ENCODE data around the gene GPR25.

GPR25 gene

DNA sequence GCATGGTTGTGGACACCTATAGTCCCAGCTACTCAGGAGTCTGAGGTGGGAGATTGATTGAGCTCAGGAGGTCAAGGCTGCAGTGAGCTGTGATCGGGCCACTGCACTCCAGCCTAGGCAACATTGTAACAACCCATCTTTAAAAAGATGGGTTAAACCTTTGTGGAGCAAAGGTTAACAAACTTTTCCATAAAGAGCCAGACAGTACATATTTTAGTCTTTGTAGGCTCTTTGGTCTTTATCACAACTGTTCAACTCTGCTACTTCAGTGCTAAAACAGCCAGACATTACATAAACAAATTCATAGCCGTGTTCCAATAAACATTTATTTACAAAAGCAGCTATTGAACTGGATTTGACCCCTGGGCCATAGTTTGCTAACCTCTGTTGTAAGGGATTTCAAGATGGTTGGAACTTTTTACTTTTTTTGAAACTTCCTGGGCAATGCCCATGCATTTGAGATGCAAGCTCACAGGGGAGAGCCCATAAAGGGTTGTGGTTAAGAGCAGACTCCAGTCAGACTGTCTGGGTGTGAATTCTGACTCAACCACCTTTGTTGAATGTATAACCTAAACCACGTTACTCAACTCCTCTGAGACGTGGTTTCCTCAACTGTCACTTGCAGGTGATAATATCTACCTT lies 32.8 kb downstream of the GPR25 start:
- Histone ChIP-seq H3K14ac (ENCODE audit: low read length) (no peak overlapping the region), H2BK120ac (ENCODE audit: low read depth, low read length) (no peak overlapping the region), H2BK12ac (ENCODE audit: low read length) (no peak overlapping the region), H3K9ac (ENCODE audit: low read depth, low read length, poor library complexity) (no peak overlapping the region), H3K4me3 (ENCODE audit: low read length in 2 of 2) (no peak overlapping the region), H3K18ac (ENCODE audit: low read length) (no peak overlapping the region), H3K23ac (ENCODE audit: low read depth, low read length, poor library complexity) (no peak overlapping the region), H3K9me3 (replicated peaks in 1 of 2; ENCODE audit: control insufficient read depth in 2 of 2, insufficient read depth in 1 of 2, low read depth in 1 of 2, low read length in 2 of 2) (no peaks in the 10 kb centered on the region), H3K4ac (ENCODE audit: low read length) (no peak overlapping the region), H4K91ac (ENCODE audit: low read depth, low read length, poor library complexity) (no peak overlapping the region), H2AK5ac (ENCODE audit: low read depth, low read length) (no peak overlapping the region), H3K4me1 (ENCODE audit: control insufficient read depth in 2 of 2, insufficient read depth in 1 of 2, low read depth in 1 of 2, low read length in 2 of 2) (no peaks in the 10 kb centered on the region), H2AFZ (ENCODE audit: low read length) (no peak overlapping the region), H3K4me2 (ENCODE audit: insufficient read depth, low read length, poor library complexity, severe bottlenecking) (no peak overlapping the region), H3K36me3 (replicated peaks in 1 of 2; ENCODE audit: control insufficient read depth in 2 of 2, insufficient read depth in 2 of 2, low read length in 2 of 2) (peaks cover 54 to 96% of the 10 kb centered on the region in 2 donors), H3K79me1 (ENCODE audit: low read depth, low read length) (no peaks in the 10 kb centered on the region), H2BK5ac (ENCODE audit: low read length) (no peak overlapping the region), H3K27ac (replicated peaks; ENCODE audit: low read length) (no peak overlapping the region), H2BK15ac (ENCODE audit: low read length) (no peak overlapping the region), H3K27me3 (ENCODE audit: control insufficient read depth in 3 of 3, insufficient read depth in 3 of 3, low read depth in 1 of 3, low read length in 3 of 3) (no peaks in the 10 kb centered on the region), H4K8ac (ENCODE audit: low read depth, low read length) (no peak overlapping the region)
- no CpG with 5 or more reads among the region's 4 CpGs for WGBS, 2 donors (ENCODE audit: extremely low coverage in 2 of 2, insufficient read length in 2 of 2, insufficient replicate concordance in 1 of 2)
- DNase-seq (ENCODE audit: low spot score) = no peak

DNA sequence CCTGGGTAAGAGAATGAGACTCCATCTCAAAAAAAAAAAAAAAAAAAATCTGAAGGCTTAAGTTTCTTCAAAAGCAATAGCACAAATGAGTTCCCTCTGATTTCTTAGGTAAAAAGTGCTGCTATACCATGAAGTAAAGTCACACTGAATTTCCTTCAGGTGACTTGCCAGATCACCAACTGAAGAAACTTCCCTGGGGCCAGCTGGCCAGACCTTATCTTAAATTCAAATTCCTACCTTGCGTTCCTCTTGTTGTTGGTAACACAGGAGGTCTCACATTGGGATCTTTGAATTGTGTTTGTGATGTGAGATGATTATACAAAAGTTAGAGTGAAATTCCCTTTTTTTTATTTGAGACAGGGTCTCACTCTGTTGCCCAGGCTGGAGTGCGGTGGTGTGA lies 33.7 kb downstream of the GPR25 start:
- H2AFZ ChIP-seq (ENCODE audit: low read length) = no peak overlapping the region
- WGBS, 2 donors (ENCODE audit: extremely low coverage in 2 of 2, insufficient read length in 2 of 2, insufficient replicate concordance in 1 of 2) = no CpG with 5 or more reads among the region's 2 CpGs
- H3K36me3 ChIP-seq (replicated peaks in 1 of 2; ENCODE audit: control insufficient read depth in 2 of 2, insufficient read depth in 2 of 2, low read length in 2 of 2) = peaks cover 51 to 96% of the 10 kb centered on the region in 2 donors

GRCh38 chr1:200907611-200908097 lies 34.9 kb downstream of the GPR25 start:
- no peak overlapping the region for H2AK5ac ChIP-seq (ENCODE audit: low read depth, low read length)
- H4K8ac ChIP-seq (ENCODE audit: low read depth, low read length) = no peak overlapping the region
- no peak overlapping the region for H2BK120ac ChIP-seq (ENCODE audit: low read depth, low read length)
- no peak overlapping the region for H3K4me2 ChIP-seq (ENCODE audit: insufficient read depth, low read length, poor library complexity, severe bottlenecking)
- H3K9ac ChIP-seq (ENCODE audit: low read depth, low read length, poor library complexity) = no peak overlapping the region
- H2AFZ ChIP-seq (ENCODE audit: low read length) = no peak overlapping the region
- no peak overlapping the region for H3K4ac ChIP-seq (ENCODE audit: low read length)
- H2BK5ac ChIP-seq (ENCODE audit: low read length) = no peak overlapping the region
- DNase-seq (ENCODE audit: low spot score) = no peak
- no peaks in the 10 kb centered on the region for H3K9me3 ChIP-seq (replicated peaks in 1 of 2; ENCODE audit: control insufficient read depth in 2 of 2, insufficient read depth in 1 of 2, low read depth in 1 of 2, low read length in 2 of 2)
- no peaks in the 10 kb centered on the region for H3K4me1 ChIP-seq (ENCODE audit: control insufficient read depth in 2 of 2, insufficient read depth in 1 of 2, low read depth in 1 of 2, low read length in 2 of 2)
- H3K14ac ChIP-seq (ENCODE audit: low read length) = no peak overlapping the region
- no CpG with 5 or more reads among the region's 5 CpGs for WGBS, 2 donors (ENCODE audit: extremely low coverage in 2 of 2, insufficient read length in 2 of 2, insufficient replicate concordance in 1 of 2)
- peaks cover 47 to 94% of the 10 kb centered on the region in 2 donors for H3K36me3 ChIP-seq (replicated peaks in 1 of 2; ENCODE audit: control insufficient read depth in 2 of 2, insufficient read depth in 2 of 2, low read length in 2 of 2)
- no peak overlapping the region for H3K18ac ChIP-seq (ENCODE audit: low read length)
- H3K27ac ChIP-seq (replicated peaks; ENCODE audit: low read length) = no peak overlapping the region
- H4K91ac ChIP-seq (ENCODE audit: low read depth, low read length, poor library complexity) = no peak overlapping the region
- H3K4me3 ChIP-seq (ENCODE audit: low read length in 2 of 2) = no peak overlapping the region
- H3K27me3 ChIP-seq (ENCODE audit: control insufficient read depth in 3 of 3, insufficient read depth in 3 of 3, low read depth in 1 of 3, low read length in 3 of 3) = no peaks in the 10 kb centered on the region
- no peak overlapping the region for H2BK15ac ChIP-seq (ENCODE audit: low read length)
- no peak overlapping the region for H2BK12ac ChIP-seq (ENCODE audit: low read length)
- peaks cover 2% of the 10 kb centered on the region for H3K79me1 ChIP-seq (ENCODE audit: low read depth, low read length)
- H3K23ac ChIP-seq (ENCODE audit: low read depth, low read length, poor library complexity) = no peak overlapping the region

More for the DNA sequence above, 33.7 kb downstream of the GPR25 start:
- Histone ChIP-seq H2BK15ac (ENCODE audit: low read length) (no peak overlapping the region), H4K91ac (ENCODE audit: low read depth, low read length, poor library complexity) (no peak overlapping the region), H3K27ac (replicated peaks; ENCODE audit: low read length) (no peak overlapping the region), H2BK5ac (ENCODE audit: low read length) (no peak overlapping the region), H3K18ac (ENCODE audit: low read length) (no peak overlapping the region), H3K4me3 (ENCODE audit: low read length in 2 of 2) (no peak overlapping the region), H3K27me3 (ENCODE audit: control insufficient read depth in 3 of 3, insufficient read depth in 3 of 3, low read depth in 1 of 3, low read length in 3 of 3) (no peaks in the 10 kb centered on the region), H2BK12ac (ENCODE audit: low read length) (no peak overlapping the region), H3K14ac (ENCODE audit: low read length) (no peak overlapping the region), H3K9me3 (replicated peaks in 1 of 2; ENCODE audit: control insufficient read depth in 2 of 2, insufficient read depth in 1 of 2, low read depth in 1 of 2, low read length in 2 of 2) (no peaks in the 10 kb centered on the region), H3K79me1 (ENCODE audit: low read depth, low read length) (peaks cover 2% of the 10 kb centered on the region), H4K8ac (ENCODE audit: low read depth, low read length) (no peak overlapping the region), H3K4ac (ENCODE audit: low read length) (no peak overlapping the region), H2BK120ac (ENCODE audit: low read depth, low read length) (no peak overlapping the region), H3K9ac (ENCODE audit: low read depth, low read length, poor library complexity) (no peak overlapping the region), H3K23ac (ENCODE audit: low read depth, low read length, poor library complexity) (no peak overlapping the region), H3K4me1 (ENCODE audit: control insufficient read depth in 2 of 2, insufficient read depth in 1 of 2, low read depth in 1 of 2, low read length in 2 of 2) (no peaks in the 10 kb centered on the region), H3K4me2 (ENCODE audit: insufficient read depth, low read length, poor library complexity, severe bottlenecking) (no peak overlapping the region), H2AK5ac (ENCODE audit: low read depth, low read length) (no peak overlapping the region)
- DNase-seq (ENCODE audit: low spot score) = no peak

DNA sequence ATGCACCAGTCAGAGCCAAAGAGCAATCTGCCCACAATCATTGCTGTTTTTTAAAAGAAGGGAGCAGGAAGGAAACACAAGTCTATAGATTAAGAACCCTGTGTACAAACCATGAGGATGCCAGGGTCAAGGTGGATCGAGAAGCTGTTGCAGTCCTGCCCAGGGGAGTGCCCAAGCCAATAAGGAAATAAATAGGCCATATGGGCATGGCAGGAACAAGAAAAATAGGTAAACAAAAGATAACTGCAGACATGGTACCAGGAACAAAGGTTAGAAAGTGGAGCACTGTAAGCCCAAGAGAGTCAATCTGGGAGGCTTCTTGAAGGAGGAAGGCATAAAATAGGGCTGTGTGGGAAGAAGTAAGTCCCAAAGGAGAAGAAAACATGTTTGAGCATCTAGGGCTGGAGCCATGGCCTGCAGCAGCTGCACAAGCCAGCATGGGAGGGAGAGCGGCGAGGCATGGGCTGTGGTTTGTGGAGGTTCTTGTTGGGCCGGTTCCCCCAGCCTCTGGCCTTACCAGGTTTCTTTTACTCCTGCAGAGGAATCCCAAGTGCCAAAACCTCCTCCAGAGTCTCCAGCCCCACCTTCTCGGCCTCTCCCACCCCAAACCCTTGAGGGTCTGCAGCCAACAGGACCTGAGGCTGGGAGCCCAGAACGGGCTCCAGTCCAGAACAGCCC lies 35.5 kb downstream of the GPR25 start:
- Histone ChIP-seq H2BK12ac (ENCODE audit: low read length) (no peak overlapping the region), H2BK15ac (ENCODE audit: low read length) (no peak overlapping the region), H2AFZ (ENCODE audit: low read length) (no peak overlapping the region), H2AK5ac (ENCODE audit: low read depth, low read length) (no peak overlapping the region), H3K27ac (replicated peaks; ENCODE audit: low read length) (no peak overlapping the region), H4K8ac (ENCODE audit: low read depth, low read length) (no peak overlapping the region), H2BK5ac (ENCODE audit: low read length) (no peak overlapping the region), H3K36me3 (replicated peaks in 1 of 2; ENCODE audit: control insufficient read depth in 2 of 2, insufficient read depth in 2 of 2, low read length in 2 of 2) (peaks cover 50 to 94% of the 10 kb centered on the region in 2 donors), H3K4me2 (ENCODE audit: insufficient read depth, low read length, poor library complexity, severe bottlenecking) (no peak overlapping the region), H3K4me1 (ENCODE audit: control insufficient read depth in 2 of 2, insufficient read depth in 1 of 2, low read depth in 1 of 2, low read length in 2 of 2) (no peaks in the 10 kb centered on the region), H3K14ac (ENCODE audit: low read length) (no peak overlapping the region), H3K23ac (ENCODE audit: low read depth, low read length, poor library complexity) (no peak overlapping the region), H3K9me3 (replicated peaks in 1 of 2; ENCODE audit: control insufficient read depth in 2 of 2, insufficient read depth in 1 of 2, low read depth in 1 of 2, low read length in 2 of 2) (no peaks in the 10 kb centered on the region), H3K4ac (ENCODE audit: low read length) (no peak overlapping the region), H3K18ac (ENCODE audit: low read length) (no peak overlapping the region), H3K9ac (ENCODE audit: low read depth, low read length, poor library complexity) (no peak overlapping the region), H3K79me1 (ENCODE audit: low read depth, low read length) (peaks cover 2% of the 10 kb centered on the region), H2BK120ac (ENCODE audit: low read depth, low read length) (no peak overlapping the region), H3K4me3 (ENCODE audit: low read length in 2 of 2) (no peak overlapping the region), H4K91ac (ENCODE audit: low read depth, low read length, poor library complexity) (no peak overlapping the region), H3K27me3 (ENCODE audit: control insufficient read depth in 3 of 3, insufficient read depth in 3 of 3, low read depth in 1 of 3, low read length in 3 of 3) (no peaks in the 10 kb centered on the region)
- DNase-seq (ENCODE audit: low spot score) = no peak
- no CpG with 5 or more reads among the region's 6 CpGs for WGBS, 2 donors (ENCODE audit: extremely low coverage in 2 of 2, insufficient read length in 2 of 2, insufficient replicate concordance in 1 of 2)
